Heart left ventricle (tissue), 16 donors: ENCODE results near the gene KIF4A. TPM values are rescaled to one million over a fixed set of nuclear protein-coding genes. Genes with fewer than 3 reads are reported as not detected.

Experiments
- ATAC-seq, 4 donors: fragments of 200-7000 bp; cut with Tn5 transposase; one replicate each; pipeline ENCODE4 v1.9.1; 2020 to 2022; ENCODE audit warnings: moderate library complexity in 4 of 4, mild to moderate bottlenecking in 3 of 4, moderate number of reproducible peaks in 1 of 4
- DNase-seq, 5 donors: peaks; one replicate each; pipeline ENCODE4 v3.0.0-alpha.2; 2020
- H3K27ac ChIP-seq, 12 donors: fragments of 200-600 bp; sonication (generic) in 4 of 12; one replicate each; pipeline versions ENCODE4 v1.5.0 to v1.8.0; 2016 to 2022; ENCODE audit warnings: mild to moderate bottlenecking in 2 of 12
- H3K27me3 ChIP-seq, 9 donors: fragments of 200-600 bp; sonication (generic) in 2 of 9; one replicate each; pipeline versions ENCODE4 v1.5.1 to v1.8.0; 2016 to 2022; ENCODE audit warnings: mild to moderate bottlenecking in 3 of 9
- H3K36me3 ChIP-seq, 9 donors: fragments of 200-600 bp; sonication (generic) in 2 of 9; one replicate each; pipeline versions ENCODE4 v1.5.0 to v1.8.0; 2018 to 2022; ENCODE audit warnings: mild to moderate bottlenecking in 2 of 9
- H3K4me1 ChIP-seq, 12 donors: fragments of 200-600 bp; sonication (generic) in 4 of 12; one replicate each; pipeline versions ENCODE4 v1.5.0 to v1.8.0; 2016 to 2022; ENCODE audit warnings: mild to moderate bottlenecking in 3 of 12
- H3K4me3 ChIP-seq, 12 donors: fragments of 200-600 bp; sonication (generic) in 4 of 12; one replicate each; pipeline versions ENCODE4 v1.5.0 to v1.8.0; 2017 to 2022; ENCODE audit warnings: mild to moderate bottlenecking in 9 of 12, moderate library complexity in 4 of 12
- H3K9me3 ChIP-seq, 12 donors: fragments of 200-600 bp; sonication (generic) in 4 of 12; one replicate each; pipeline versions ENCODE4 v1.5.0 to v1.8.0; 2016 to 2022; ENCODE audit warnings: mild to moderate bottlenecking in 1 of 12
- CTCF ChIP-seq, 12 donors: fragments of 200-600 bp; sonication (generic) in 4 of 12; IDR thresholded peaks; one replicate each; pipeline versions ENCODE4 v1.5.0 to v1.8.0; 2018 to 2022; ENCODE audit warnings: antibody characterized with exemption in 12 of 12, mild to moderate bottlenecking in 5 of 12
- POLR2A ChIP-seq, 2 donors: fragments of 450-650 bp; IDR thresholded peaks; one replicate each; pipeline ENCODE4 v1.6.1; 2017; ENCODE audit warnings: antibody characterized with exemption in 2 of 2, mild to moderate bottlenecking in 2 of 2, moderate library complexity in 2 of 2
- WGBS, 4 donors: extraction: QIAGEN DNeasy Blood & Tissue Kit in 2 of 4; methylation state at CpG; one replicate each; pipeline versions ENCODE4 v1.1.5 to v1.1.7; 2013 to 2018; 5-methylcytosine and 5-hydroxymethylcytosine counted together
- intact Hi-C, 10 donors: fragments of 100-400 bp; cut with DNase I; formaldehyde crosslinking; loops; one replicate each; pipeline versions ENCODE4 v1.11.1 to v1.14.2; 2022
- polyA plus RNA-seq, 2 donors: library from polyadenylated mRNA; stranded (reverse); fragments of 200-250 nt; gene quantifications; one replicate each; pipeline ENCODE4 v1.2.3, GENCODE V29; 2013
- total RNA-seq, 9 donors: library from RNA; depleted of rRNA in 2 of 9; stranded (reverse); fragments of >200 nt in 2 of 9; fragmentation: NEBNext Ultra II Directional in 3 of 9; extraction: Animal tissue kit (Norgen Biotek cat#: 25700) in 3 of 9; gene quantifications; one replicate each; pipeline versions ENCODE4 v1.1.0 to v1.2.4, GENCODE V29; 2016 to 2023
- donor health status: ischemic (EF 13 %, LVEDD 7.1; RV severe dilation, severe dysfunction).
- donor health status: healthy with polysubstance abuse.
- donor health status: DM: no; HTN: yes; CAD: no.
- donor health status: DM: no; HTN: no; CAD: no.
- donor health status: ischemic (EF 25% LVEDD 6.9; RV normal size, moderate dysfunction).
- donor health status: ischemic (EF 25% LVEDD 5.7; RV mildly dilated, moderate dysfunction).
- donor health status: healthy.
- donor health status: DM: yes; HTN: yes; CAD: no.
- donor health status: ischemic (EF 35%, LVEDD 5.7; RV mildly dilated, moderate dysfunction).
- donor health status: nonischemic (EF 11% LVEDD 7.7; RV severe dilation, severe dysfunction).
- donor health status: DM: yes; HTN: yes; CAD: no.
- donor health status: PGD.
- donor health status: ischemic (EF 29% LVEDD 5.4; RV normal size, mild dysfunction).
- donor health status: nonischemic (EF 23%, LVEDD 6.1; RV moderate dilation, normal function).

The KIF4A gene
- total and polyA plus RNA-seq, 11 donors: 0.04 to 4.1 (median 0.18) TPM; not detected in 2

- Histone ChIP-seq H3K27ac (peak overlapping the region in 11 of 12 donors; percentile 40 to 87 (median 79)), H3K9me3 (no peaks in the 10 kb centered on the region), H3K4me1 (peaks cover 0 to 15% (median 2%) of the 10 kb centered on the region in 12 donors), H3K4me3 (peak overlapping the region in 11 of 12 donors; percentile 39 to 69 (median 57)), H3K27me3 (peaks cover 0 to 30% (median 0%) of the 10 kb centered on the region in 9 donors), H3K36me3 (no peaks in the 10 kb centered on the region)
- TF ChIP-seq POLR2A (IDR thresholded peaks at IDR 0.05) (no peak), CTCF (IDR thresholded peaks at IDR 0.05) (no peak)
- DNase-seq (no peak), ATAC-seq (peak in 2 of 4 donors; percentile 7 to 13)
- intact Hi-C loops: loop anchor here in 6 of 10 donors (2.0 to 10.0 kb wide), 7 partner anchors 21 to 209 kb away; no protein-coding TSS in a partner anchor
- 21 to 45% (median 37%) methylated on average over 32 of the region's 32 CpGs for WGBS, 4 donors
These were observed 165.7 kb downstream of the KIF4A start for GRCh38 chrX:70455366-70456202.

GRCh38 chrX:70456256-70456655 lies 166.4 kb downstream of the KIF4A start:
- no peaks in the 10 kb centered on the region for H3K36me3 ChIP-seq
- intact Hi-C loops: loop anchor here in 5 of 10 donors (2.0 to 10.0 kb wide), 4 partner anchors 21 to 209 kb away; no protein-coding TSS in a partner anchor
- peaks cover 0 to 15% (median 2%) of the 10 kb centered on the region in 12 donors for H3K4me1 ChIP-seq
- DNase-seq (no peak), ATAC-seq (no peak)
- H3K9me3 ChIP-seq: no peaks in the 10 kb centered on the region
- TF ChIP-seq CTCF (IDR thresholded peaks at IDR 0.05): no peak
- no peak for TF ChIP-seq POLR2A (IDR thresholded peaks at IDR 0.05)
- 41 to 52% (median 46%) methylated on average over 2 of the region's 2 CpGs for WGBS, 4 donors
- H3K27ac ChIP-seq: peak overlapping the region in 3 of 12 donors; percentile 73 to 87 (median 83)
- peaks cover 0 to 30% (median 0%) of the 10 kb centered on the region in 9 donors for H3K27me3 ChIP-seq
- peak overlapping the region in 5 of 12 donors; percentile 57 to 69 (median 62) for H3K4me3 ChIP-seq

- Histone ChIP-seq H3K9me3 (no peaks in the 10 kb centered on the region), H3K27me3 (peaks cover 0 to 15% (median 0%) of the 10 kb centered on the region in 9 donors), H3K4me3 (no peak overlapping the region), H3K4me1 (peaks cover 0 to 4% (median 0%) of the 10 kb centered on the region in 12 donors), H3K36me3 (no peaks in the 10 kb centered on the region), H3K27ac (no peak overlapping the region)
- WGBS, 4 donors: 80 to 100% (median 90%) methylated on average over 2 of the region's 2 CpGs
- ATAC-seq (no peak), DNase-seq (no peak)
- TF ChIP-seq POLR2A (IDR thresholded peaks at IDR 0.05) (no peak), CTCF (IDR thresholded peaks at IDR 0.05) (no peak)
- intact Hi-C loops: loop anchor here in 1 of 10 donors (5.0 kb wide), 1 partner anchor 81 kb away; no protein-coding TSS in a partner anchor
These were observed 171.1 kb downstream of the KIF4A start for GRCh38 chrX:70461026-70461425.

GRCh38 chrX:70464051-70464450 lies 174.1 kb downstream of the KIF4A start:
- no peak for ATAC-seq
- Histone ChIP-seq H3K27me3 (no peaks in the 10 kb centered on the region), H3K9me3 (no peaks in the 10 kb centered on the region), H3K36me3 (no peaks in the 10 kb centered on the region), H3K4me1 (no peaks in the 10 kb centered on the region), H3K27ac (no peak overlapping the region), H3K4me3 (no peak overlapping the region)
- intact Hi-C loops: loop anchor here in 1 of 10 donors (5.0 kb wide), 1 partner anchor 78 kb away; no protein-coding TSS in a partner anchor
- TF ChIP-seq CTCF (IDR thresholded peaks at IDR 0.05): no peak
- TF ChIP-seq POLR2A (IDR thresholded peaks at IDR 0.05): no peak
- no peak for DNase-seq
